ELR (cell line): Measurements from ENCODE around the gene SEMA3A.

Experiments
- DNase-seq: peaks from one replicate; pipeline ENCODE4 v3.0.0-alpha.2; 2015; ENCODE audit warnings: low read depth

SEMA3A gene

GRCh38 chr7:84111842-84112241, 82.7 kb downstream of the SEMA3A start:
- no peak for DNase-seq

DNA sequence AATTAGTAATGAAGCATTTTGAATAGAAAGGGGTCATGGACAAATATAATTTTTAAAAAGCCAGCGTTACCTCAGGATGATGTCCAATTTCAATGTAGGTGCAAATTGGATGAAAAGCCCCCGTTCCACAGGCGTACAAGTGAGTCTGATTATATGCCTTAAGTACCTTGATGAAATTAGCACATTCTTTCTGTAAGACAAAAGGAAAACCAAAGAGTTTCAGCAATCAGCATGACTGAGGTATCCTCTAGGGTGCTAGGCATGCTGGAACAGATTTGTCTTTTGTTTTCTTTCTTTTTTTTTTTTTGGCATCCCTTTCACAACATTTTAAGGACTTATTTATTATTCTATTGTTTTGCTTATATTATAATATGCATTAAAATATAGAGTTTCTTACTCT, 84.2 kb downstream of the SEMA3A start:
- DNase-seq, result no peak

DNA sequence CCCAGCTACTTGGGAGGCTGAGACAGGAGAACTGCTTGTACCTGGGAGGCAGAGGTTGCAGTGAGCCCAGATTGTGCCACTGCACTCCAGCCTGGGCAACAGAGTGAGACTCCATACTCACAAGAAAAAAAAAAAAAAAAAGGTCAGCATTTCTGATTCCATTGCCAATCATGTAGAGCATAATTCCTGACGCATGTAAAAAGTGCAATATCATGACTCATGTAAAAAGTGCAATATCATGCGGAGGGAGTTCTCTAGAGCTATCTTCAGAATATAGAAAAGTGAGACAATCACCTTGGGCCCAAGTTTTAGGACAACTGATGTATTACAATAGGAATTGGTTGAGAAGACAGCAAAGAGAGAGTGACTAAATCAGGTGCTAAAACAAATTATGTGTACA, 85.8 kb downstream of the SEMA3A start:
- DNase-seq, result no peak

GRCh38 chr7:84108119-84108518, 86.5 kb downstream of the SEMA3A start:
- no peak for DNase-seq

DNA sequence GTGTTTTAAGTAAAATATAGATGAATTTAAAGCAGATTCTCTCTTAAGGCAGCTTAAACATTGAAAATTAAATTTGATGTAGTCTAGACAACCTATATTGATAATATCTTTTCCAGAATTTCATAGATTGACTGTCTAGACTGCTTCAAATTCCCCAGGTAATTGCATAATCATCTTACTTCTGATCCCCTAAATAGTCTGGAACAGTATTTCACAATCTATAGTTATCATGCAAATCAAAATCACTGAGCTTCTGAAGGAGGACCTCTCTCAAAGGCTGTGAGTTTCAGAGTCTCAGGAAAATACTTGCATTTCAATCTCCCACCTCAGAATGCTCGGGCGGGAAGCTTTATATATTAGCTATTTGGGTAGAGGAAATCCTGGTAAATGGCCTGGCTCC, 87.3 kb downstream of the SEMA3A start:
- DNase-seq, result no peak

DNA sequence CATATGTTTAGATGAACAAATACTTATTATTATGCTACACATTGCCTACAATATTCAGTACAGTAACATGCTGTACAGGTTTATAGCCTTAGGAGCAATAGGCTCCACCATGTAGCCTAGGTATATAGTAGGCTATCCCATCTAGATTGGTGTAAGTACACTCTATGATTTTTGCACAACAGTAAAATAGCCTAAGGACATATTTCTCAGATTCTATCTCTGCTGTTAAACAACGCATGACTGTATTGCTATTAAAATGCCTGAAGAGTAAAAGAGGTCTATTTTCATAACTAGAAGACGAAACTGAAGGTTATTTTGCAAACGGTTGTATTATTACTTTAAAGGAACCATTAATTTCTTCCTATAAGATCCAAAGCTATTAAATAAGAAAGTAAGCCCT, 88.3 kb downstream of the SEMA3A start:
- DNase-seq, result no peak

- DNase-seq, result peak; percentile 31
Measured at GRCh38 chr7:84105586-84105985, 89.0 kb downstream of the SEMA3A start.

DNA sequence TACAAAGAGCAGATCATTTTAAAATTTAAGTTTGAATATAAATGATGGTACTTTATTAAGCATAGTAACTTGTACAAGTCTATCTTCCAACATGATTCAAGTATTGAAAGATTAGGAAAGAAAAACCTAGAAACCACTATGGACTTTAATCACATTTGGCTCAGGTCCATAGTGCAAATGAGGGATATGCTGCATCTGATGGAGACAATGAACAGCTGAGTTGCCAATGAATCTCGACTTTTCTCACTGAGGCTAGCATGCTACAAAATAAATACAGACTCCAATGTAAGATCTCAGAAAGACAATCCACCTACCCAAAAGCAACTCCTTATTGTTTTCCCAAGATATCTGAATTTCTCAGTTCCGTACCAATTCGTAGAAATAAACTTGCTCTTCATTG, 89.8 kb downstream of the SEMA3A start:
- DNase-seq, result no peak

DNA sequence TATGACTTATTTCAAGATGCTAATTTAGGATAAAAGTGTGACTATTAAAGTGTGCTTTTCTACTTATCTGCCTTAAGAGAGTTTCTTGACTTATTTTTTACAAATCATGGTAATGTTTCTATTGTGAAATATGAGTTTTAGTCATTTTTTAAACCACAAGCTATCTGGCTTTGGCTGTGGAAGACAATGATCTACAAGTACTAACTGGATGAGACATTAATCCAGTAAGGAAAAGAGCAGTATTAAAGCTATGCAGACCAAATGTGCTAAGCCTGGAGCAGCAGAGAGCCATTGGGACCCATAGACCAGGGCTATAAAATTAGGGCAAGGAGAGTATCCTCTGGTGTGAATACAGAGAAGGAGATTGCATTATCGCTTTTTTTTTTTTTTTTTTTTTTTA, 92.4 kb downstream of the SEMA3A start:
- DNase-seq, result no peak

DNA sequence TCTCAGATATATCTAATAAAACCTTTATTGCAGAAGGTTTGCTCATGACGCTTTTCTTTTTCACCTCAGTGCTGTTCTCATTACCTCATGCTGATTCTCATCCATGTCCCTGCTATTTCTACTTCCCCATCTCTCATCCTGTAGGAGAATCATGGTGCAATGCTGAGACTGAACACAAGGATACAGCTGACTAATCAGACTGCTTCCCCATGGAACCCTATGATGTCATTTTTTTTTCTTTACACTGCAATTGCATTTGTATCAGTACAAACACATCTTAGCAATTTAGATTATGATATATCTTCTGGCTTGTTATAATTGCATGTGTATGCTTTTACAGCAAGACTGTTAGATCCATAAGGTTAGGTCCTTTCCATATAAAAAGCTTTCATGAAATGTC, 93.7 kb downstream of the SEMA3A start:
- DNase-seq, result peak; percentile 65

DNA sequence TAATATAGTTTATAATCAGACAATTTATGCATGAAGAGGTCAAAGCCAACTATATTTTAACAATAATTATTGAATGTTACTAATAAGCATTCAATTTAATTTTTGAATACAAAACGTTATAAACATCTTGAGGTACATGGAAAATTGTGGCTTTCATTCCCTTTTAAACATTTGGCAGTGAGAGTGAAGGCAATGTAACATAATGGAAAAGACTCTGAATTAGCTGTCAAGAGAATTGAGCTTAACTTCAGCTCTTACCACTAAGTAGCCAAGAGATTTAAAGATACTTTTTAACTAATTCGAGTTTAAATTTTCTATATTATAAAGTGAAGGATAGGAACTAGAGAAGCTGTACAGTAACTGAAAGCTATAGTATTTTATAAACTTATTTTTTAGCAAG, 98.6 kb downstream of the SEMA3A start:
- no peak for DNase-seq

DNA sequence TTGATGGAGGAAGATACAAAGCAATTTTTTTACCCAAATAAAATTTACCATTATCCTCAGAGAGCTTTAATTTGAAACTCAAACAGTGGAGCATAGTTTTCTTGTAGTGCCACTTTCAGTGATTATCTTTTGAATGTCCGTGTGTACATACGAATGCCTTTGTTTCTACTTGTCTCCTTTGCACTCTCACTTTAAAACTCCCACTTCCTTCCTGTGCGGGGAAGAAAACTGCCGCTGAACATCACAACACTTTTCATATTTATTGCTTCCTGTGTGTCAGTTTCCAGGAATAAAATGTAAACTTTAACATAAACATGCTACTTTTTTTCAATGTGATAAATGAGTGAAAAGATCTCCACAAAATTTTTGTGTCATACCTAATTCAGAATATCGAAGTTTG, 102.4 kb downstream of the SEMA3A start:
- peak; percentile 15 for DNase-seq

DNA sequence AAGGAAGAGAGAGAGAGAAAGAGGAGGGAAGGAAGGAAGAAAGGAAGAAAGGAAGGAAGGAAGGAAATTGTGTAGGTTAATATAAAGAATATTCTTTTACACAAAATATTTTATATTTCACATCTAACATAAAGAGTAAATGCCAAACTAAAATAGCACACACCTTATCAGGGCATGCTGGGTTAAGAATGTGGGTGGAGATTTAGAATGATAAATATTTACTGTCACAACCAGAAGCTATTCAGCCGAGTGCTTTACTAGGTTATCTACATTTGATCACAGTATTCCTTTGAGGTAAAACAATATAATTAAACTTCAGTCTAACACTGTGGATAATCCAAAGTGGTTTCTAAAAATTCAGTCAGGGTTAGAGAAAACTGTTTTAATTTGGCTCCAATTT, 103.3 kb downstream of the SEMA3A start:
- no peak for DNase-seq

DNA sequence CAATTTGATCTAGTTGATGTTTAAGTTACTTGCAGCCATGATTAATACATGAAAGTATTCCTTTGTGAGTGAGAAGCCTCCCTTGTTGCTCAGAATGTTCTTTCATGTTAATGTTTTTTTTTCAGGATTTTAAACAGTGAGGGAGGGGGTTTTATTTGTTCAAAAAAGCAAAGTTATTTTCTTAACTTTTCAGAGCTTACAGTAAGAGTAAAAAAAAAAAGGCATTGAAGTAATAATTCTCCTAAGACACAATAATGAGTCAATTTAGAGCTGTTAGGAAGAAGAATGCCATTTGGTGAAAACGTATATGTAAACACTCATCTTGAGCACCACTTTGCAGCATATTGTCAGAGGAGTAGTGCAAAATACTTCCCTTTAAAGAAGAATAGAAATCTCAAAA, 105.8 kb downstream of the SEMA3A start:
- DNase-seq, result peak; percentile 22

DNA sequence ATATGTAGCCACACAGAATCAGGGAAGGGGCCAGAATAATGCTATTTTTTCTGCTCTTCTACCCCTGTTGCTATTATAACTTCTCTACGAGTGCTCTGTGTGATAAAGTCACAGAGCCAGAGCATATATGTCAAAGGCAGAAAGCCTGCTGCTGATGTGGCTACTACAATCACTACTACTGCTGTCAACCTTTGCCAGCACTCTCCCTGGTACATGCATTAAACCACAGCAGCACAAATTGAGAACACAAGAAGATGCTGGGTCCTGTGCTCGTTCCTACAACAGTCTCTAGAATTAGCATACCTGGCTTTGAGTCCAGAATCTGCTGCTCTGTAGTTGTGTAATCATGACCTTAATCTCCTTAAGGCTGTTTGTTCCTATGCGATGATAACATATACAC, 108.6 kb downstream of the SEMA3A start:
- DNase-seq, result no peak

DNA sequence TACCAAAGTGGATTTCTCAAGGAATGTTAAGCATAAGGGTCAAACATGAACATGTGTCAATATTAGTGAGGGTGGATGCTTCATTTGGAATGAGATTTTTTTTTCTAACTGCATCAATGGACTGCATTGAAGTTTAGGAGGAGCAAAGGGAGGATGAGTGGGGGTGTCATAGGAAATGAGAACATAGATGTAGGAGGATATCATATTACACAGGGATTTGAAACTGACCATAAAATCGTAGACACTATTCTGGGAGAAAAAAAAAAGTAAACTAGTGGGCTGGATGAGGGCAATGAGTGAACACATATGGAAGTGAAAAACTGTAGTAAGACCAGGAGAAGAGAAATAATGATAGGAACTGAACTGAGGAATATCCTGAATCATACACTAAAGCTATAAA, 109.4 kb downstream of the SEMA3A start:
- DNase-seq, result peak; percentile 71

DNA sequence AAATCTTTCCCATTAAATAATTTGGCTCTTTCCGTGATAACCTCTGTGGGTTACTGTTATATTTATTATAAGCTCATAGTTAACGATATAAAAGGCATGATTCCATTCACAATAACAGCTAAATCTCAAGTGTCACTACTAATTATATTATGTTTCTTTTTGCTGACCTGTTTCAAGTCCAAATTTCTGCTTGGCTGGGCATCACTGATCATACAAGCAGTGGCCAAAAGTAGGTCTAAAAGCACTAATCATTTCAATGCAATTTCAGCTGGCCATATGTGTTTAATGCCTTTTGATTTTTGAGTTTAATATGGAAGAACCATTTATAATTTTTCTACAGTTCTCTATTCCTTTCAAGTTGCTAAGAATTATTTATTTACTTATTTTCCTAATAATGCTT, 110.7 kb downstream of the SEMA3A start:
- DNase-seq, result no peak

- DNase-seq, result no peak
Measured at GRCh38 chr7:84081973-84082522, 112.5 kb downstream of the SEMA3A start.

GRCh38 chr7:84077336-84077735, 117.3 kb downstream of the SEMA3A start:
- no peak for DNase-seq

- no peak for DNase-seq
Measured at GRCh38 chr7:84076219-84076618, 118.4 kb downstream of the SEMA3A start.

GRCh38 chr7:84073186-84073875, 121.3 kb downstream of the SEMA3A start:
- no peak for DNase-seq

DNA sequence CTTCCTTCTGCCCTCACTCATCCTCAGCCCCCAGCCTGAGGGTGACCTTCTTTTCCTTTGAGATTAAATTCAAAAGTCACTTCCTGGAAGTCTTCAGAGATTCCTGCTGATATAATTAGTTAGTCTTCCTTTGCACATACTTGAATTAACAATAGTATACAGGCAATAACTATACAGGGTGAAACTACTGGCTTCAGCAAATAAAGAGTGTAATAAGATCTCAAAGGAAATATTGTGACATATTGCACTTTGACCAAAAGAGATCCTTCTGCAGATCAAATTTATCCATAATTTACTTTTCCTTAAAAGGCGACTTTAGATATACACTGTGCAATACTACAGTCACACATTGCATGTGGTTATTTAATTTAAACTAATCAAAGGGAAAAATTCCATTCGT, 123.8 kb downstream of the SEMA3A start:
- no peak for DNase-seq

DNA sequence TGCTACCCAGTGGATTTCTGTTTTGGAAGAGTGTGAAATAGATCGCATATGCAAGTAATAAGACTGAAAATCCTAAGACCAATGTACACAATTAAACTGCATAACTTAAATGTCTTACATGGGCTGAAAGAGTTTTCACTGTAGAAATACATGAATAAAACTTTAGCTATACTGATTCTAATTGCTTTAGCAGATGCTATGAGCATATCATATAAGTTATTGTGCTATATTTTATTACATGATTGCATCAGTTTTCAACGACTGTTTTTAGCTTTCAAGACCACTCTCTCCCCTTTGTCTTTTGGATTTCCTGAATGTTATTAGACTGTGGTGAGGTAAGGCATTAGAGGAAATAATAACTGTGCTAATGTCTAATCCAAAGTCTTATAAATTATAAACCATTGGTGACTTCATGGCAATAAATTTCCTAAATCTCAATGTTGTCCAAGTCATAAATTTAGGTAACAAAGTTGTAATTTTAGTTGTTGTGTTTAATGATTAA, 124.5 kb downstream of the SEMA3A start:
- no peak for DNase-seq

DNA sequence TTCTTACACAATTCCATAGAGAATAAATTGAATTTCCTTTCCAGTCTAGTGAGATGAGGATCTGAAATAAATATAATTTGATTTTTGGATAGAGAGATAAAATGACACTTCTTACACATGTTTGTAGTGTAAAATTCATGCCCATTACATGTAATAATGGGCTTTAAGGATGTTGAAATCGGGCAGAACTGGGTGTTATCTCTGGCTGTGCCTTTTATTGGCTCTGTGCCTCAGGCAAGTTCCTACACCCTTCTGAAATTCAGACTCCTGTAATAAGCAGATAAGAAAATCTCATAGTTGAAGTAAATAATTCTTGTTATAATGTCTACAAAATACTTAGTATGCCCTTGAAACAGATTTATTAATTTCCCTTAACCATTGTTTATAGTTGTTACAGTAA, 125.6 kb downstream of the SEMA3A start:
- DNase-seq, result no peak
